ENCODE measurements around the gene ZFYVE21.

ZFYVE21 gene

GRCh38 chr14:103737432-103738045 lies 21.9 kb downstream of the ZFYVE21 start:
- DNase-seq (ENCODE audit: low read depth) = no peak

- DNase-seq (ENCODE audit: low read depth) = no peak
Measured at GRCh38 chr14:103738166-103738565, 22.6 kb downstream of the ZFYVE21 start.

DNA sequence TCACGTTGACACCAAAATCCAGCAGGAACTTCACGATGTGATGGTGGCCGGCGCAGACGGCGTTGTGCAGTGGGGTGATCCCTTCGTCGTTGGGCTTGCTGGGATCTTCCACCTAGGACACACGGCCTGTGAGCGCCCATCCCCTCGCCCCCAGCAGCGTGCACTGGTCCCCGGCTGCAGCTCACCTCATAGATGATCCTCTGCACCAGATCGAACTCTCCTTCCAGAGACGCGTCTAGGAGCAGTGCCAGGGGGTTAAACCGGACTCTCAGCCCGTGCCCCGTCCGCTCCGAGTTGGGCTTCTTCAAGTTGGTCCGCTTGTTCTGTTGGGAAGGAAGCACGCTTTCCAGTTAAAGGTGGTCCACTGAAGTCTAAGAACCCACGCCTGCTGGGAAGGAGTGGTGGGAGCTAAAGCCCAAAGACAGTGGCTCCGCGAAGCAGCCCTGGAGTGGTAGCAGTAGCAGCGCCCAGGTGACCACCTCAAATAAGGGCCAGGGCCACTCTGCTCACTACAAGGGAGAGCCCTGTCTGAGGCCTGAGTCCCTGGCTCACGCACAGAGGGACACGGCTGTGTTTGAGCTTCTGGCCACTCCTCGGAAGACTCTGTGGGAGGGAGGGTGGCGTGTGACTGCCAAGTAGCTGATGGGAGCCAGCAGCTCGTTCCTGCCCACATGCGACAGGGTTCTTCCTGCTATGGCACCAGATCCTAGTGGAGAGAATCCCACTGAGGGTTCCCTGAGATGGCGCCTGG lies 23.3 kb downstream of the ZFYVE21 start:
- no peak for DNase-seq (ENCODE audit: low read depth)

GRCh38 chr14:103739466-103739792 lies 23.8 kb downstream of the ZFYVE21 start:
- no peak for DNase-seq (ENCODE audit: low read depth)

GRCh38 chr14:103739793-103740501 lies 24.3 kb downstream of the ZFYVE21 start:
- DNase-seq (ENCODE audit: low read depth) = no peak

DNA sequence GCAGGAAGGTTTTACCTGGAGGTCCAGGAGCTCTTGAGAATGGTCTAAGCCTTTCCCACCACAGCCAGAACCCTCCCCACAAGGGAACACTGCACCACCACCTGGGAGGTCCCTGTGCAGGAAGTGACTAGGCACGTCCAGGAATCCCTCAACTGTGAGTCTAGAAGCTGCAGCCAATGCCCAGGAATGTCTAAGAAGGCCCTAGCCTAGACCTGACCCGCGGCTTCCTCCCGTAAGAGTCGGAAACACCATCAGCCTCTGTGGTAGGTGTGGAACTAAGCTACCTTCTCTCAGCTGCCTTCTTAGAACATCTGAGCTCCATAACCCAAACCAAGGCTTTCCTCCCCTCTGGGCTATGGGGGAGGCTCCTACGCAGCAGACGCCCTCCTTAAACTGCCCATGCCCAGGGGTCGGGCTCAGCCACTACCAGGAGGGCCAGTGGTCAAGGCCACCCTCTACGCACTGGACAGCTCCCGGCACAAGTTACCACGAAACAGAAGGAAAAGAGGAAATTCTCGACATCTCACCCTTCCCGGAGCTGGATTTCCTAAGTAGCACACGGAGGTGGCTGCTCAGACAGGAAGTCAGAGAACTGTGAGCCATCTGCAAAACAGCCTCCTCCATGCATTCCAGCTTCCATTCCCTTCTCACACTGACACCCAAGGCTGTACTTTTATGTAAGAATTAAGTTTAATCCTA lies 25.5 kb downstream of the ZFYVE21 start:
- no peak for DNase-seq (ENCODE audit: low read depth)

DNA sequence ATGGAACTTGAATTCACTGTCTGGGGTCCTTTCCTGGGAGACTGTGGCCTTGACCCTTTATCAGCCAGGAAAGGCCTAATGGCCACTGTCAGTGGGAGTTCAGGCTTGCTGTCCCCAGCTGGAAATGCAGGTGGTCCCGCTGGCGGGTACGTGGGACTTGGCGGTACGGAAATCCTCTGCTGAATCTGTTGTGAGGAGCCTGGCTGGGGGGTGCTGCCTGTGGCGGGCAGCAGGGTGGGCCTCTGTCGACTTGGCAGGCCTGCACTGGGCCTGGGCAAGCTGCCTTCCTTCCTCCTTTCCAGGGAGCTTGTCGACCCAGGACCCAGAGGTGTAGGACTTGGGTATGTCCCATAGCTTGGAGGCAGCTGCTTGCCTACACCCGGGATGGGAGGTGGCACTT lies 26.3 kb downstream of the ZFYVE21 start:
- no peak for DNase-seq (ENCODE audit: low read depth)

- no peak for DNase-seq (ENCODE audit: low read depth)
Measured at GRCh38 chr14:103742499-103743255, 27.1 kb downstream of the ZFYVE21 start.

DNA sequence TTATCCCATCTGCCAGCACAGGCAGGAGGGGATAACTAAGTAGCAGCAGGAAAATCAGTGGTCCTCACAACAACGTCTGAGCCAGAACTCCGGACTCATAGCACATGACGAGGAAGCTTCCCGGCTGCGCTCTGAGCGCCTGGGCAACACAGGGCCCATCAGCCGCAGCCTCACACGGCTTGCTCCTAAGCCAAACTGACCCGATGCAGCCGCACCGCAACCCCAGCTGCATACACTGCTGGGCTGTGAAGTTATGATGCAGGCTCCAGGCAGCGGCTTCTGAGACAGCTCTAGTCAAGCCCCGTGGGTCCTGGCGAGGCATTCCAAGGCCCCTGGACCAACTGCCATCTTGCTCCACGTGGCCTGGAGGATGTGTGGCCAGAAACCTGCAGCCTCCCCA lies 28.1 kb downstream of the ZFYVE21 start:
- DNase-seq (ENCODE audit: low read depth) = no peak

DNA sequence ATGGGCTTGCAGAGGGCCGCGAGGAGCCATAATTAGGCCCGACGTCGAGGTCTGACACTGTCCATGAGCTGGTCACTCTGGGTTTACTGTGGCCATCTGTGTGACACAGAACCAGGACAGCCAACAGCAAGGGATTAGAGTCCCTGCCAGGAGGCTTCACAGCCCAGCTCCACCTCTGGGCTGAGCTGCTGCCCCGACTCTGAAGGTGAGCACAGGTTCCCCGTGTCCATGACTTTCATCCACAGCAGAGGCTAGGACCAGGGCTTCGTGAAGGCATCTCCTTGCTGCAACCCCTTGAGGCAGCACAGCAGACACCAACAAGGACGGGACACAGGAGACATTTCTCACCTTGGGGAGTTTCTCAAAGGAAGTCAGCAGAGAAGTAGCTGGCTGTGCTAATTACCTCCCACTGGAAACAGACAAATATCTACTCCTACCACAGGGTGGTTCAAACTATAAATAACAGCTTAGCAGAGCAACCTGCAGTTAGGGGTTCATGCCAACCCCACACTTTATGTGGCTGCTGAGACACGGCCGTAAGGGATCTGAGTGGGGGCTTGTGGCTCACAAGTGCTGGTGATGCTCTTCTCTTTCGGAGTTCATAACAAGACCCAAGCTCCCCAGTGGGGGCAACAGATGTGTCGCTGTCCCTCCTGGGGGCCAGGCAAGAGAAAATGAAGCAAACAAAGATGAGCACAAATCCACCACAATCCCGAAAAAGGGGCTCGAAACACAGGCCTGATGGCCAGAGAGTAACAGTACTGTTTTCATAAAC lies 29.2 kb downstream of the ZFYVE21 start:
- no peak for DNase-seq (ENCODE audit: low read depth)

- DNase-seq (ENCODE audit: low read depth) = no peak
Measured at GRCh38 chr14:103745424-103745823, 29.8 kb downstream of the ZFYVE21 start.

DNA sequence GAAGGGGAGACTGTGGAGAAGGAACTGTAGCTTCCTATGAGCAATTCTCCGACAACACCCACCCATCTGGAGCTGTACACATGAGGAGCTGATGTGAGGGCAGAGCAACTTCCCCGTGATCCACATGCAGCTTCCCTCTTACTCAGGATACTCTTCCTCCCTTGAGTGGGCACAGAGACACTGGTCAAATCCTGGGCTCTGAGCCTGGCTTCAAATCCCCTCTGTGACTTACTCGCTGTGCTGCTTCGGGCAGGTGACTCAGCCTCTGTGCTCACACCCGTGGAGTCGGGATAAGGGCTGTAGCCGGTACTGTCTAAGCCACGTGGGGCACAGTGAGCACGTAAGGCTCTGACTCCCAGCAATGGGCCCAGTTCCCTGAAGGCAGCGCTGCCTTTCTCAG lies 31.1 kb downstream of the ZFYVE21 start:
- DNase-seq (ENCODE audit: low read depth) = no peak

DNA sequence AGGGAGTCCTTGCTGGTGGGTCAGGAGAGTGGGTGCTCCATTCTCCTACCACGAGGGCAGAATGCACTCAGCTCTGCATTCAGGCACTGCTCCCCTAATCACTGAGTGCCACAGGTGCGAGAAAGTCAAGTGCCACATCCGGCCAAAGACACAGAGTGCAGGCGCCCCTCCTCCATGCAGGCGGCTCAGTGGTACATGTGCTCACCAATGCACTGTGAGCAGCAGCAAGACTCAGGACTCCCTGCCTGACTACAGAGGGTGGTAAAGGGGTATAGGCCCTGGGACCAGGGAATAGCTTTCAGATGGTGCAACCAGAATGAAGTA lies 32.9 kb downstream of the ZFYVE21 start:
- peak; percentile 27 for DNase-seq (ENCODE audit: low read depth)

- DNase-seq (ENCODE audit: low read depth) = no peak
Measured at GRCh38 chr14:103749452-103749851, 33.8 kb downstream of the ZFYVE21 start.

DNA sequence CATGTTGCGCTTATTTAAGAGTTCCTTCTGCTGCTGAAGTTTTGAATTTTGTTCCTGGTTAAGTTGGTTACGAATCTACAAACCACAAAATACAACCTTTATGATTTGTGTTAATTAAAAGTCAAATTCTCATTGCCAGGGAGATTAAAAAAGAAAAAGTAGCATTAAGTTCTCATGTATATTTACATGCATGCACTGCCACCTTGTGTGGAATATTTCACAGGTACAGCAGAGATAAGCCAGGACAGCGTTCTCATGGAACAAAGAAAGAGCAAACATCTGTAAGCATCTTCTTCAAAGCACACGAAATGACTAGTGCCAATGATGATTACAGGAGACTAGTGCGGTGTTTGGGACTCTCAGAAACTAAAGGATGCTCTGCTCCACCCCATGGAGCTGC lies 34.2 kb downstream of the ZFYVE21 start:
- no peak for DNase-seq (ENCODE audit: low read depth)

GRCh38 chr14:103753774-103754173 lies 38.2 kb downstream of the ZFYVE21 start:
- DNase-seq (ENCODE audit: low read depth) = no peak

DNA sequence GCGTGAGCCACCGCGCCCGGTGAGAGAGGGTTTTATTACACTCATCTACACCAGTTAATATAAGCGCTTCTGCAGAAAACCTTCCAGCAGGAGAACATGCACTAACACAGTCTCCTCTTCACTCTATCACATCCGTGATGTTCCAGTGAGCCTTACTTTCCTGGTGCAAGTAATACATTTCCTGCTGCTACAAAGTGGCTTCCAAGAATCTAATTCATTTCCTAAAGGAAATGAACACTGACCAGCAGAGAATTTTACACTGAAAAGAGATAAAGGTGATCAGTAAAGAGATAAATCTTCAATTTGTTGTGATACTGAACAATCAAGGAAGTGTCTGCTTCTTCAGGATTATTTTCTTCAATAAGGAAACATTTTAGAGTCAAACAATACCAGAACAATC lies 39.5 kb downstream of the ZFYVE21 start:
- no peak for DNase-seq (ENCODE audit: low read depth)

GRCh38 chr14:103758059-103758776 lies 42.6 kb downstream of the ZFYVE21 start:
- no peak for DNase-seq (ENCODE audit: low read depth)

- DNase-seq (ENCODE audit: low read depth) = no peak
Measured at GRCh38 chr14:103762036-103762435, 46.4 kb downstream of the ZFYVE21 start.

GRCh38 chr14:103762541-103762940 lies 46.9 kb downstream of the ZFYVE21 start:
- no peak for DNase-seq (ENCODE audit: low read depth)

Measured in activated T-cell treated with anti-CD3 and anti-CD28 coated beads for 48 hours (primary cell).